HEK293T (cell line): ENCODE data around the gene SLX4IP.

ENCODE experiments used
- ARNT ChIP-seq: fragments of 450-650 bp; IDR thresholded peaks from 2 replicates; pipeline ENCODE4 v1.6.1; 2017; ENCODE audit warnings: mild to moderate bottlenecking
- FOXA1 ChIP-seq: fragments of 450-650 bp; IDR thresholded peaks from 2 replicates; pipeline ENCODE4 v1.6.1; 2016; ENCODE audit warnings: mild to moderate bottlenecking
- FOXK2 ChIP-seq: fragments of 450-650 bp; IDR thresholded peaks from 2 replicates; pipeline ENCODE4 v1.6.1; 2016; ENCODE audit warnings: mild to moderate bottlenecking
- FOXM1 ChIP-seq: fragments of 450-650 bp; IDR thresholded peaks from 2 replicates; pipeline ENCODE4 v1.6.1; 2017; ENCODE audit warnings: mild to moderate bottlenecking, borderline replicate concordance
- HDGF ChIP-seq: fragments of 450-650 bp; IDR thresholded peaks from 2 replicates; pipeline ENCODE4 v1.6.1; 2017; ENCODE audit warnings: antibody characterized with exemption, borderline replicate concordance
- SP1 ChIP-seq: fragments of 450-650 bp; IDR thresholded peaks from 2 replicates; pipeline ENCODE4 v1.6.1; 2017
- SUZ12 ChIP-seq: fragments of 450-650 bp; IDR thresholded peaks from 2 replicates; pipeline ENCODE4 v1.6.1; 2016; ENCODE audit warnings: mild to moderate bottlenecking
- TARDBP ChIP-seq: fragments of 450-650 bp; IDR thresholded peaks from 2 replicates; pipeline ENCODE4 v1.6.1; 2016

DNA sequence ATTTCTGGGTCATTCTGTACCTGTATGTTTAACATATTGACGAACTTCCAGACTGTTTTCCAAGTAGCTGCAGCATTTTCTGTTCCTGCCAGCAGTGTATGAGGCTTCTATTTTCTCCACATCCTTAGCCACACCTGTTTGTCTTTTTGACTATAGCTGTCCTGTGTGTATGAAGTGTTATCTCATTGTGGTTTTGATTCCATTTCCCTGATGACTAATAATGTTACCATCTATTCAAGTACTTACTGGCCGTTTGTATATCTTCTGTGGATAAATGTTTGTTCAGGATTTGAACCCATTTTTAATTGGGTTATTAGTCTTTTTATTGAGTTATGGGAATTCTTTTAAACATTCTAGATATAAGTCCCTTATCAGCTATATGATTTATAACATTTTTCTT, 143.5 kb downstream of the SLX4IP start:
- no peak for TF ChIP-seq TARDBP
- TF ChIP-seq SP1: no peak
- TF ChIP-seq FOXM1: no peak
- no peak for TF ChIP-seq HDGF
- TF ChIP-seq ARNT: no peak
- no peak for TF ChIP-seq FOXK2
- TF ChIP-seq SUZ12: no peak
- no peak for TF ChIP-seq FOXA1
